HG02840 (cell line): ENCODE data around the gene PTOV1.

Source experiments
- ATAC-seq: cut with Tn5 transposase; IDR thresholded peaks from one replicate; pipeline ENCODE4 v1.9.1; 2021; ENCODE audit warnings: mild to moderate bottlenecking, moderate library complexity, moderate number of reproducible peaks; ENCODE audit not compliant: unreplicated experiment, low FRiP score

PTOV1 gene

DNA sequence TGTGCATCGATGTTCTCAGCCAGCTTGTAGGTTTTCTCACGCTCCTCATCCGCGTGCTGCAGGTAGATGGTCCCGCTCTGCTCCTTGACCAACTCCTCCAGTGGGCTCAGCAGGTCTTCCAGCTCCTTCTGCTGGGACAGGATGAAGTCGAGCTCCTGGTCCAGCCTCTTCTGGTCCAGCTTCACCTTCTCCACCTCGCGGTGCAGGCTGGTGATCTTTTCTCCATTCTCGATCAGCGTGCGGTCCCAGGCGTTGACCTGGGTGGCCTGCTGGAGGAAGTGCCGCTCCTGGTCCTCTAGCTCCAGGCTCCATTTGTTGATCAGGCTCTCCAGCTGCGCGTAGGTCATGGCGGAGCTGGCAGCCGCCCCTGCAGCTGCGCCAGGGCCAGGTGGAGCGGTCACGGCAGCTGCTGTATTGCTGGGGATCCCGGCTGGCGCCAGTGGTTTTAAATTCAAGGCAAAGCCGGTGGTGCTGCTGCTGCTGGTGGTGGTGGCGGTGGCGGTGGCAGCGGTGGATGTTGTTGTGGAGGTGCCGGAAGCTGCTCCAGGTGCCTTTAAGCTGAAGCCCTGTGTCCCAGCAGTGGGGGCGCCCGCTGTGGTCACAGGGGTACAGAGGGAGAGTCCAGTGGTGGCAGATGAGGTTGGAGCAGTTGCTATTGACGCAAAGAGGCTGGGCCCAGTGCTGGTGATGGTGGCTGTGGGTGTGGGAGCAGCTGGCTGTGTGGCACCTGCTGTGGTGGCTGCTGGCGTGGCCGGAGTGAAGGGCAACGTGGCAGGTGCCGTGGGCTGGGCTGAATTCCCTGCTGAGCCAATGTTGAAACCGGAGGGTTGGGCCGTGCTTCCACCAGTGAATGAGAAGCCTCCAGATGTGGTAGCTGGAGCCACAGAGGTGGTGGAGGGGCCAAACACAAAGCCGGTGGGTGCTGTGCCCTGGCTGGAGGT, 57.8 kb downstream of the PTOV1 start:
- no peak for ATAC-seq

DNA sequence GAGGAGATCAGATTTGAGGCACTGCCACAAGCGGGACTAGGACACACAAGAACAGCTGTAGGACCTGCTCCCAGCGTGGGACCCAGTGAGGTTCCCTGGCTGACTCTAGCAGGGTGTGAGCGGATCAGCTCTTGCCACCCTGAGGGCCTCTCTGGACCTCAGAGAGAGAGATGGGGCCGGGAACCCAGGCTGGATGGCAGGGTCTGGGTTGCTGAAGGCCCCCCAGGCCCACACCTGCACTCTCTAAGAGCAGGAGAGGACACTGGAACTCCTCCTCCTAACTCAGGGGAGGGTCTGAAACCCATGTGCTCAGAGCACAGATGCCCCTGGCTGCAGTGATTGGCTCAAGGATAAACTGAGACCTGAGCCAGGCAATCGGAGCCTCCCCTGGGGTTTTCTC, 59.2 kb downstream of the PTOV1 start:
- no peak for ATAC-seq
